GM23338 (cell line): ENCODE measurements around the gene CCDC184.

Experiments
- EZH2phosphoT487 ChIP-seq: fragments of 200-600 bp; sonication (generic); IDR thresholded peaks from one replicate; pipeline ENCODE4 v1.8.1; 2018; ENCODE audit warnings: antibody characterized with exemption; ENCODE audit not compliant: unreplicated experiment
- ZNF114 ChIP-seq: fragments of 250-450 bp; sonication (Bioruptor Pico); IDR thresholded peaks from 2 replicates; pipeline ENCODE4 v1.5.0; 2020; ENCODE audit warnings: mild to moderate bottlenecking, moderate library complexity

GRCh38 chr12:48163150-48163747 lies 20.2 kb upstream of the CCDC184 start:
- TF ChIP-seq EZH2phosphoT487 (no peak), ZNF114 (no peak)
